Memory B cell (primary cell): ENCODE measurements around the gene ZSWIM8.
"Not testable (repeated sequence)": the region's sequence is repeated elsewhere in the genome, so short reads cannot be mapped to it uniquely, and the experiment has no call there.

Source experiments
- ATAC-seq: fragments of 150-1000 bp; cut with Tn5 transposase; 2 replicates; pipeline ENCODE4 v1.10.0; 2021; ENCODE audit warnings: low read depth, mild to moderate bottlenecking, moderate library complexity
- DNase-seq, 2 donors: peaks; one replicate each; pipeline ENCODE4 v3.0.0; 2022; ENCODE audit warnings: low spot score in 2 of 2
- H3K27ac Mint-ChIP-seq: one replicate; pipeline ENCODE4 v1.8.0; 2022; ENCODE audit warnings: mild to moderate bottlenecking, moderate library complexity, mixed read lengths
- H3K27me3 Mint-ChIP-seq: one replicate; pipeline ENCODE4 v1.8.0; 2022; ENCODE audit warnings: mixed read lengths
- H3K36me3 Mint-ChIP-seq: one replicate; pipeline ENCODE4 v1.8.0; 2022; ENCODE audit warnings: mild to moderate bottlenecking, mixed read lengths
- H3K4me1 Mint-ChIP-seq: one replicate; pipeline ENCODE4 v1.8.0; 2022; ENCODE audit warnings: mixed read lengths
- H3K4me3 Mint-ChIP-seq: one replicate; pipeline ENCODE4 v1.8.0; 2022; ENCODE audit warnings: mild to moderate bottlenecking, moderate library complexity, mixed read lengths
- H3K9me3 Mint-ChIP-seq: one replicate; pipeline ENCODE4 v1.8.0; 2022; ENCODE audit warnings: mixed read lengths

ZSWIM8 gene

DNA sequence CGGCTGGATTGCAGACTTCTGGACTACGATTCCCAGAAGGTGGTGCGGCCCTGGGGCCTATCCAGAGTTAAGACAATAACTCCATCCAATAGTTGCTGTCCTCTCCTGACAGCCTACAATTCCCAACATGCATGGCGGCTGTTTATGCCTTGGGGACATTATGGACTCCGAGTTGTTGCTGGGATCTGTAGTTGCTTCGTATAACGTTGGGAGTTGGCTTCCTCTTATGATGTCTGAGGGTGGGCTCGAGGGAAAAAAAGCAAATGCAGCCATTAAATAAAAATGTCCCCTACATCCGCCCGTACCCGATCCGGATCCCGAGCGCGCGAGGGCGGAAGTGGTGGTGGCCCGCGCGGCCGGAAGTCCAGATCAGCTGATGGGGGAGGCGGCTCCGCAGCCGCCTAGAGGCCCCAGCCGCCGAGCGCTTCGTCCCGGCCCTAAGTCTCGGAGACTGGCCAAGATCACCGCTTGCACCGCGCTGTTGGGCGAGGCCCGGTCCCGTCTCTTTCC lies at the start of gene ZSWIM8:
TSS of gene ZSWIM8 (plus strand) at position 396 of the 510 bp plus-strand sequence. CDS start 273 bp downstream, outside the sequence.
- Mint-ChIP-seq H3K9me3 (no peaks in the 10 kb centered on the region), H3K4me1 (peaks cover 29% of the 10 kb centered on the region), H3K27me3 (no peaks in the 10 kb centered on the region), H3K4me3 (peak within 1 kb of the TSS; percentile 95), H3K36me3 (peaks cover 12% of the 10 kb centered on the region), H3K27ac (peak within 1 kb of the TSS; percentile 93)
- DNase-seq, result peak; percentile 73 to 77
- peak; percentile 79 for ATAC-seq

GRCh38 chr10:73740501-73741254 lies 44.7 kb upstream of the ZSWIM8 start:
- H3K4me1 Mint-ChIP-seq, result peaks cover 11% of the 10 kb centered on the region
- DNase-seq, H3K27me3 Mint-ChIP-seq, H3K27ac Mint-ChIP-seq, ATAC-seq, H3K4me3 Mint-ChIP-seq, H3K36me3 Mint-ChIP-seq, H3K9me3 Mint-ChIP-seq: not testable (repeated sequence)

- H3K36me3 Mint-ChIP-seq, result peaks cover 1% of the 10 kb centered on the region
- no peak overlapping the region for H3K4me3 Mint-ChIP-seq
- peaks cover 18% of the 10 kb centered on the region for H3K4me1 Mint-ChIP-seq
- no peaks in the 10 kb centered on the region for H3K9me3 Mint-ChIP-seq
- ATAC-seq (no peak), DNase-seq (no peak)
- no peaks in the 10 kb centered on the region for H3K27me3 Mint-ChIP-seq
- H3K27ac Mint-ChIP-seq, result no peak overlapping the region
Observed at GRCh38 chr10:73742454-73742734, 43.0 kb upstream of the ZSWIM8 start.

GRCh38 chr10:73743327-73743904 lies 42.0 kb upstream of the ZSWIM8 start:
- Mint-ChIP-seq H3K4me1 (peaks cover 18% of the 10 kb centered on the region), H3K4me3 (peak overlapping the region; percentile 100), H3K36me3 (peaks cover 1% of the 10 kb centered on the region), H3K9me3 (no peaks in the 10 kb centered on the region), H3K27ac (peak overlapping the region; percentile 100), H3K27me3 (no peaks in the 10 kb centered on the region)
- ATAC-seq (no peak), DNase-seq (no peak)

- peaks cover 4% of the 10 kb centered on the region for H3K36me3 Mint-ChIP-seq
- H3K27ac Mint-ChIP-seq, result peak within 1 kb of the TSS; percentile 100
- ATAC-seq, result peak; percentile 89
Observed at GRCh38 chr10:73743905-73744663, 41.3 kb upstream of the ZSWIM8 start, which contains the start of gene SEC24C. Gene SEC24C (plus strand): TSS chr10:73744372. CDS start chr10:73746833, 2,461 bp downstream.

GRCh38 chr10:73744664-73744975 lies 40.8 kb upstream of the ZSWIM8 start:
- DNase-seq (no peak), ATAC-seq (peak; percentile 4)
- H3K27ac Mint-ChIP-seq, result peak overlapping the region; percentile 100
- peaks cover 6% of the 10 kb centered on the region for H3K36me3 Mint-ChIP-seq
- no peaks in the 10 kb centered on the region for H3K9me3 Mint-ChIP-seq
- peaks cover 23% of the 10 kb centered on the region for H3K4me1 Mint-ChIP-seq
- H3K4me3 Mint-ChIP-seq, result peak overlapping the region; percentile 100
- no peaks in the 10 kb centered on the region for H3K27me3 Mint-ChIP-seq

More at GRCh38 chr10:73743905-73744663, 41.3 kb upstream of the ZSWIM8 start, which contains the start of gene SEC24C:
- DNase-seq, result peak; percentile 86 to 95
- Mint-ChIP-seq H3K9me3 (no peaks in the 10 kb centered on the region), H3K4me1 (peaks cover 20% of the 10 kb centered on the region), H3K27me3 (no peaks in the 10 kb centered on the region), H3K4me3 (peak within 1 kb of the TSS; percentile 100)

DNA sequence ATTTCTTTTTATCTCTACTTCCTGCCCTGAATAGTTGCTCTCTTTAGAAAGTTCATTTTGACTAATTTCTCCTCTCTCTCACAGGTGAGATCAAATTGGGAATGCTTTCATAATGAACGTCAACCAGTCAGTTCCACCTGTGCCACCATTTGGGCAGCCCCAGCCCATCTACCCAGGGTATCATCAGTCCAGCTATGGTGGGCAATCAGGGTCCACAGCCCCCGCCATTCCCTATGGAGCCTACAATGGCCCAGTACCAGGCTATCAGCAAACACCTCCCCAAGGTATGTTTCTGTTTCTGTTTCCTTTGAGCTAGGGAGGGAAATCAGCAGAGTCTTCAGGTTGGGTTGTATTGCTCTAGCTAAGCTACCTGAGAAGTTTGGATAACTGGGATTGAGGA lies 38.7 kb upstream of the ZSWIM8 start:
- no peak overlapping the region for H3K4me3 Mint-ChIP-seq

DNA sequence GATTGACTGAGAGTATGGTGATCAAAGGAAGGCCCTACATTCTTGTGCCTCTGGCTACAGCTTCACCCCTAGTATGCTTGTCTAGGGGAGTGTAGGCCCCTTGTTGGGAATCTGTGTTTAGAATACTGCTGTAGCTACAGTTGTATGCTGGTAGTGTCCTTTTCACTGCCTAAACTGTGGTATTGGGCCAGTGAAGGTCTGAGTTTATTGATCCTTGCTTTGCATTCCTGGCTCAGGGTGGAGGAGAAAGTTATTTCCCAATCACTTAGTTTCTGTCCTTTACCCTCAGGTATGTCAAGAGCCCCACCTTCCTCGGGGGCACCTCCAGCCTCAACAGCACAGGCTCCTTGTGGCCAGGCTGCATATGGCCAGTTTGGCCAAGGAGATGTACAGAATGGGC lies 34.6 kb upstream of the ZSWIM8 start:
- no peaks in the 10 kb centered on the region for H3K27me3 Mint-ChIP-seq
- no peak overlapping the region for H3K27ac Mint-ChIP-seq
- H3K4me1 Mint-ChIP-seq, result peaks cover 28% of the 10 kb centered on the region
- H3K4me3 Mint-ChIP-seq, result no peak overlapping the region
- DNase-seq (no peak), ATAC-seq (no peak)
- no peaks in the 10 kb centered on the region for H3K9me3 Mint-ChIP-seq
- H3K36me3 Mint-ChIP-seq, result peaks cover 28% of the 10 kb centered on the region

More for the DNA sequence above, 38.7 kb upstream of the ZSWIM8 start:
- H3K4me1 Mint-ChIP-seq, result peaks cover 35% of the 10 kb centered on the region
- ATAC-seq (no peak), DNase-seq (no peak)
- H3K9me3 Mint-ChIP-seq, result no peaks in the 10 kb centered on the region
- H3K27ac Mint-ChIP-seq, result no peak overlapping the region
- peaks cover 18% of the 10 kb centered on the region for H3K36me3 Mint-ChIP-seq
- no peaks in the 10 kb centered on the region for H3K27me3 Mint-ChIP-seq

- no peaks in the 10 kb centered on the region for H3K9me3 Mint-ChIP-seq
- peaks cover 12% of the 10 kb centered on the region for H3K4me1 Mint-ChIP-seq
- H3K36me3 Mint-ChIP-seq, result peaks cover 29% of the 10 kb centered on the region
- H3K27me3 Mint-ChIP-seq, result no peaks in the 10 kb centered on the region
- peak overlapping the region; percentile 45 for H3K27ac Mint-ChIP-seq
- H3K4me3 Mint-ChIP-seq, result no peak overlapping the region
- ATAC-seq (no peak), DNase-seq (no peak)
Observed at GRCh38 chr10:73756183-73756582, 29.2 kb upstream of the ZSWIM8 start.

GRCh38 chr10:73758704-73759511 lies 26.5 kb upstream of the ZSWIM8 start:
- H3K36me3 Mint-ChIP-seq, result peaks cover 36% of the 10 kb centered on the region
- H3K27me3 Mint-ChIP-seq, result no peaks in the 10 kb centered on the region
- ATAC-seq (no peak), DNase-seq (no peak)
- no peaks in the 10 kb centered on the region for H3K9me3 Mint-ChIP-seq
- peak overlapping the region; percentile 6 for H3K4me3 Mint-ChIP-seq
- H3K4me1 Mint-ChIP-seq, result peaks cover 19% of the 10 kb centered on the region
- peak overlapping the region; percentile 77 for H3K27ac Mint-ChIP-seq

- no peak overlapping the region for H3K4me3 Mint-ChIP-seq
- H3K4me1 Mint-ChIP-seq, result peaks cover 19% of the 10 kb centered on the region
- H3K27ac Mint-ChIP-seq, result peak overlapping the region; percentile 77
- H3K9me3 Mint-ChIP-seq, result no peaks in the 10 kb centered on the region
- ATAC-seq (peak; percentile 63), DNase-seq (no peak)
- peaks cover 35% of the 10 kb centered on the region for H3K36me3 Mint-ChIP-seq
- no peaks in the 10 kb centered on the region for H3K27me3 Mint-ChIP-seq
Observed at GRCh38 chr10:73759512-73760115, 25.8 kb upstream of the ZSWIM8 start.

DNA sequence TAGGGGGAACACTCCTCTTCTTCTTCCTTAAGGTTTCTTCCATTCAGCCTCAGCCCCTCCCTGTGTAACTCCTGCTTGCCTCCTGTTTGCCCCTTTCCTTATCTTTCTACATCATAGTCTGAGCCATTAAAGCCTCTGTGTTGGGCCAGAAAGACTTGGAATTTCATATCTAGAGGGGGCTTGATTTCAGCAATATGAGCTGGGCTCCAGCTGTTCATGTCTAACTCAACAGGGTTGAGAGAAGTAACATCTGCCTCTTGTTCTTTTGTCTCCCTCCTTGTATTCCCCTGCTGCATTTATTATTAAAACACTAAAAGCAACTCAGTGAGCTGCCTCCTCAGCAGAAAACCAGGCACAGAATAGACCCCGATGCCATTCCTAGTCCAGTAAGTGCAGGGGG lies 23.6 kb upstream of the ZSWIM8 start:
- H3K27me3 Mint-ChIP-seq, result no peaks in the 10 kb centered on the region
- no peak for DNase-seq
- H3K36me3 Mint-ChIP-seq, result peaks cover 45% of the 10 kb centered on the region
- no peak overlapping the region for H3K4me3 Mint-ChIP-seq
- H3K9me3 Mint-ChIP-seq, result no peaks in the 10 kb centered on the region
- no peak for ATAC-seq
- H3K4me1 Mint-ChIP-seq, result peaks cover 16% of the 10 kb centered on the region
- H3K27ac Mint-ChIP-seq, result no peak overlapping the region

DNA sequence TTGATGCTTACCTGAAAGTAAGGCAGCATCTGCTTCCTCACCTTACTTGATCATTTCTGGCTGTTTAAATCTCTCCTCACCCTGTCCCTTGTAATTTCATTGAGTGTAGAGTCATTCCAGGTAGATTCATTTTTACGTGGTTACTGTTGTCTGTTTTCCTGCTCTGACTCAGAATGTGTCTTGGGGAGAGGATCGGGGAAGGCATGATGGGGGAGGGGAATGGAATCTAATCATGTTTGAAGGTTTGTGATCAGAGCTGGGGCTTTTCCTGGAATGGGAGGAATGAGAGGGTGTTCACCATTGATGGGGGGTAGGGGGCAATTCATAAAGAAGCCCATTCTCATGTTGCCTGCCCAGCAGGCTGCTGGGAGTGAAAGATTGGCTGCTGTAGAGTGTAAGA lies 22.5 kb upstream of the ZSWIM8 start:
- no peak for DNase-seq
- Mint-ChIP-seq H3K36me3 (peaks cover 51% of the 10 kb centered on the region), H3K4me3 (no peak overlapping the region), H3K27me3 (no peaks in the 10 kb centered on the region), H3K4me1 (peaks cover 16% of the 10 kb centered on the region), H3K27ac (peak overlapping the region; percentile 62), H3K9me3 (no peaks in the 10 kb centered on the region)
- no peak for ATAC-seq
